Neural cell (in vitro differentiated cells): ENCODE data around the gene ITM2C.

Experiments used
- EP300 ChIP-seq: fragments of 450-650 bp; conservative IDR thresholded peaks from 2 replicates; pipeline ENCODE4 v1.6.1; 2014; ENCODE audit warnings: antibody characterized with exemption, mild to moderate bottlenecking, moderate library complexity; ENCODE audit not compliant: poor library complexity, severe bottlenecking
- EZH2 ChIP-seq: fragments of 200-600, 300-800 bp; shearing (Covaris generic), sonication (generic); IDR thresholded peaks from 2 replicates; pipeline ENCODE4 v1.6.1; 2014; ENCODE audit warnings: antibody characterized with exemption, low read length, borderline replicate concordance, mild to moderate bottlenecking; ENCODE audit not compliant: insufficient read depth, poor library complexity, severe bottlenecking
- POLR2AphosphoS5 ChIP-seq: IDR thresholded peaks from 2 replicates; pipeline ENCODE4 v1.6.1; 2012
- RAD21 ChIP-seq: fragments of 450-650 bp; conservative IDR thresholded peaks from 2 replicates; pipeline ENCODE4 v1.6.1; 2014; ENCODE audit warnings: antibody characterized with exemption, mild to moderate bottlenecking, moderate library complexity
- TAF1 ChIP-seq: IDR thresholded peaks from 2 replicates; pipeline ENCODE4 v1.6.1; 2012; ENCODE audit warnings: low read depth
- TF ChIP-seq, protein P1 (sequence below): fragments of 450-650 bp; IDR thresholded peaks from 2 replicates; pipeline ENCODE4 v1.5.1; 2014; ENCODE audit warnings: antibody characterized with exemption, mild to moderate bottlenecking, moderate library complexity; ENCODE audit not compliant: poor library complexity, severe bottlenecking
- TF ChIP-seq, protein P2 (sequence below): IDR thresholded peaks from 2 replicates; pipeline ENCODE4 v1.6.1; 2012; ENCODE audit warnings: borderline replicate concordance

DNA sequence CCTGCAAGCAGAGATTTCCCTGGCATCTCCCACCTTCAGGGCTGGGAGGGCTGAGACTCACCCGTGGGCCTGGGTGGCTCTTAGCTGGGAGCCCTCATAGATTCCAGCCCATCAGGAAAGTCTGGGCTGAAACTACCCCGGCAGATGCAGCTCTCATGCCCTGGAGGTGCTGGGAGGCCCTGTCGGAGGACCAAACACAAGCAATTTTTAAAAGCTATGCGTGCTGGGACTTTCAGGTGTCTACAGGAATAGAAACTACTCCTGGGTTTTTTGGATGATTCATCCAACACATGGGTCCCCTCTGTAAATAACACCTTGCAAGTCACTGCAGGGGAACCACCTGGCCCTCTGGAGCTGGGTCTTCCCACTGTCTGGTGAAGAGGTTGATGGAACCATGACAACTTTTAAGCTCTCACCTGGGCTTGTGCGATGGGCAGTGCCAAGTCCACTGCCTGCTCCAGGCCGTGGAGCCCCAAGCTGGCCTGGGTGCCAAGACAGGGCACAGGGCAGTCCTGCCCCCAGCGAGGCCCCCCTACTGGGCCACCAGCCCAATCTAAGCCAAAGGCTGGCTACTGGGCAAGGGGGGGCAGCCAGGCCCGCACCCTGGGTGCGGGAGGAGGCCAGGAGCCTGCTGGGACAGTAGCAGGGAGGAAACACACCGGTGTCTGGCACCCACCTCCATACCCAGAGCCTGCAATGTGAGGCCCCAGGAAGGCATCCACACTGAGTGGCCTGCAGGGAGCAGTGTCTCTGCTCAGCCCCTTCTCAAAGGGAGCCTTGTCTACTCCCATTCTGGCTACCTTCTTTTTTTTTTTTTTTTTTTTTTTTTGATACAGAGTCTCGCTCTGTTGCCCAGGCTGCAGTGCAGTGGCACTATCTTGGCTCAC, 61.4 kb downstream of the ITM2C start:
- TF ChIP-seq TAF1, result no peak
- TF ChIP-seq, protein P1, sequence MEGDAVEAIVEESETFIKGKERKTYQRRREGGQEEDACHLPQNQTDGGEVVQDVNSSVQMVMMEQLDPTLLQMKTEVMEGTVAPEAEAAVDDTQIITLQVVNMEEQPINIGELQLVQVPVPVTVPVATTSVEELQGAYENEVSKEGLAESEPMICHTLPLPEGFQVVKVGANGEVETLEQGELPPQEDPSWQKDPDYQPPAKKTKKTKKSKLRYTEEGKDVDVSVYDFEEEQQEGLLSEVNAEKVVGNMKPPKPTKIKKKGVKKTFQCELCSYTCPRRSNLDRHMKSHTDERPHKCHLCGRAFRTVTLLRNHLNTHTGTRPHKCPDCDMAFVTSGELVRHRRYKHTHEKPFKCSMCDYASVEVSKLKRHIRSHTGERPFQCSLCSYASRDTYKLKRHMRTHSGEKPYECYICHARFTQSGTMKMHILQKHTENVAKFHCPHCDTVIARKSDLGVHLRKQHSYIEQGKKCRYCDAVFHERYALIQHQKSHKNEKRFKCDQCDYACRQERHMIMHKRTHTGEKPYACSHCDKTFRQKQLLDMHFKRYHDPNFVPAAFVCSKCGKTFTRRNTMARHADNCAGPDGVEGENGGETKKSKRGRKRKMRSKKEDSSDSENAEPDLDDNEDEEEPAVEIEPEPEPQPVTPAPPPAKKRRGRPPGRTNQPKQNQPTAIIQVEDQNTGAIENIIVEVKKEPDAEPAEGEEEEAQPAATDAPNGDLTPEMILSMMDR, result no peak
- TF ChIP-seq EP300, result no peak
- TF ChIP-seq EZH2, result no peak
- TF ChIP-seq RAD21, result no peak
- TF ChIP-seq POLR2AphosphoS5, result no peak
- TF ChIP-seq, protein P2, sequence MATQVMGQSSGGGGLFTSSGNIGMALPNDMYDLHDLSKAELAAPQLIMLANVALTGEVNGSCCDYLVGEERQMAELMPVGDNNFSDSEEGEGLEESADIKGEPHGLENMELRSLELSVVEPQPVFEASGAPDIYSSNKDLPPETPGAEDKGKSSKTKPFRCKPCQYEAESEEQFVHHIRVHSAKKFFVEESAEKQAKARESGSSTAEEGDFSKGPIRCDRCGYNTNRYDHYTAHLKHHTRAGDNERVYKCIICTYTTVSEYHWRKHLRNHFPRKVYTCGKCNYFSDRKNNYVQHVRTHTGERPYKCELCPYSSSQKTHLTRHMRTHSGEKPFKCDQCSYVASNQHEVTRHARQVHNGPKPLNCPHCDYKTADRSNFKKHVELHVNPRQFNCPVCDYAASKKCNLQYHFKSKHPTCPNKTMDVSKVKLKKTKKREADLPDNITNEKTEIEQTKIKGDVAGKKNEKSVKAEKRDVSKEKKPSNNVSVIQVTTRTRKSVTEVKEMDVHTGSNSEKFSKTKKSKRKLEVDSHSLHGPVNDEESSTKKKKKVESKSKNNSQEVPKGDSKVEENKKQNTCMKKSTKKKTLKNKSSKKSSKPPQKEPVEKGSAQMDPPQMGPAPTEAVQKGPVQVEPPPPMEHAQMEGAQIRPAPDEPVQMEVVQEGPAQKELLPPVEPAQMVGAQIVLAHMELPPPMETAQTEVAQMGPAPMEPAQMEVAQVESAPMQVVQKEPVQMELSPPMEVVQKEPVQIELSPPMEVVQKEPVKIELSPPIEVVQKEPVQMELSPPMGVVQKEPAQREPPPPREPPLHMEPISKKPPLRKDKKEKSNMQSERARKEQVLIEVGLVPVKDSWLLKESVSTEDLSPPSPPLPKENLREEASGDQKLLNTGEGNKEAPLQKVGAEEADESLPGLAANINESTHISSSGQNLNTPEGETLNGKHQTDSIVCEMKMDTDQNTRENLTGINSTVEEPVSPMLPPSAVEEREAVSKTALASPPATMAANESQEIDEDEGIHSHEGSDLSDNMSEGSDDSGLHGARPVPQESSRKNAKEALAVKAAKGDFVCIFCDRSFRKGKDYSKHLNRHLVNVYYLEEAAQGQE, result no peak
